ENCODE results near the gene FKTN. TPM values are rescaled to one million over a fixed set of nuclear protein-coding genes. Genes with fewer than 3 reads are reported as not detected.

FKTN gene
- total and polyA plus RNA-seq, 5 donors = 2.7 to 11.2 (median 7.9) TPM

GRCh38 chr9:105662184-105663104 is 104.5 kb downstream of the FKTN start, which contains the start of gene TAL2:
Gene TAL2 (plus strand): TSS chr9:105662457. CDS start chr9:105662497, 40 bp downstream.
- DNase-seq (no peak), ATAC-seq (no peak)
- no peak within 1 kb of the TSS for H3K27ac ChIP-seq (ENCODE audit: low read length)
- WGBS = 85% methylated on average over 12 of the region's 12 CpGs
- H3K4me1 ChIP-seq (ENCODE audit: control insufficient read depth, insufficient read depth, low read length) = no peaks in the 10 kb centered on the region
- no peak within 1 kb of the TSS for H3K4me3 ChIP-seq (ENCODE audit: low read length)
- H3K9me3 ChIP-seq (ENCODE audit: control insufficient read depth, low read length) = no peaks in the 10 kb centered on the region
- H3K27me3 ChIP-seq (ENCODE audit: control insufficient read depth, insufficient read depth) = no peaks in the 10 kb centered on the region
- intact Hi-C loops (cut with DNase I) = no loop called here

- Histone ChIP-seq H3K27me3 (ENCODE audit: control insufficient read depth, insufficient read depth) (no peaks in the 10 kb centered on the region), H3K9me3 (ENCODE audit: control insufficient read depth, low read length) (no peaks in the 10 kb centered on the region), H3K27ac (ENCODE audit: low read length) (no peak overlapping the region), H3K4me1 (ENCODE audit: control insufficient read depth, insufficient read depth, low read length) (no peaks in the 10 kb centered on the region), H3K4me3 (ENCODE audit: low read length) (no peak overlapping the region)
- DNase-seq (no peak), ATAC-seq (no peak)
- 81% methylated on average over 5 of the region's 5 CpGs for WGBS
- intact Hi-C loops (cut with DNase I) = no loop called here
Observed at GRCh38 chr9:105663914-105664313, 106.0 kb downstream of the FKTN start.

GRCh38 chr9:105667867-105668266 is 109.9 kb downstream of the FKTN start:
- intact Hi-C loops (cut with DNase I) = no loop called here
- Histone ChIP-seq H3K4me3 (ENCODE audit: low read length) (no peak overlapping the region), H3K9me3 (ENCODE audit: control insufficient read depth, low read length) (no peaks in the 10 kb centered on the region), H3K27ac (ENCODE audit: low read length) (no peak overlapping the region), H3K27me3 (ENCODE audit: control insufficient read depth, insufficient read depth) (no peaks in the 10 kb centered on the region), H3K4me1 (ENCODE audit: control insufficient read depth, insufficient read depth, low read length) (no peaks in the 10 kb centered on the region)
- ATAC-seq (no peak), DNase-seq (no peak)
- WGBS = 54% methylated on average over 4 of the region's 4 CpGs

- Histone ChIP-seq H3K27ac (ENCODE audit: low read length) (no peak overlapping the region), H3K9me3 (ENCODE audit: control insufficient read depth, low read length) (no peaks in the 10 kb centered on the region), H3K27me3 (ENCODE audit: control insufficient read depth, insufficient read depth) (no peaks in the 10 kb centered on the region), H3K4me1 (ENCODE audit: control insufficient read depth, insufficient read depth, low read length) (no peaks in the 10 kb centered on the region), H3K4me3 (ENCODE audit: low read length) (no peak overlapping the region)
- intact Hi-C loops (cut with DNase I) = no loop called here
- no peak for DNase-seq
- no peak for ATAC-seq
- 71% methylated on average over 3 of the region's 3 CpGs for WGBS
Observed at GRCh38 chr9:105670315-105670714, 112.4 kb downstream of the FKTN start.

- H3K4me1 ChIP-seq (ENCODE audit: control insufficient read depth, insufficient read depth, low read length) = no peaks in the 10 kb centered on the region
- ATAC-seq (no peak), DNase-seq (no peak)
- intact Hi-C loops (cut with DNase I) = no loop called here
- no peak overlapping the region for H3K4me3 ChIP-seq (ENCODE audit: low read length)
- H3K27me3 ChIP-seq (ENCODE audit: control insufficient read depth, insufficient read depth) = no peaks in the 10 kb centered on the region
- no peak overlapping the region for H3K27ac ChIP-seq (ENCODE audit: low read length)
- WGBS = 84% methylated on average over 3 of the region's 3 CpGs
- H3K9me3 ChIP-seq (ENCODE audit: control insufficient read depth, low read length) = no peaks in the 10 kb centered on the region
Observed at GRCh38 chr9:105670775-105671174, 112.8 kb downstream of the FKTN start.

- intact Hi-C loops (cut with DNase I) = no loop called here
- no peaks in the 10 kb centered on the region for H3K9me3 ChIP-seq (ENCODE audit: control insufficient read depth, low read length)
- no peak overlapping the region for H3K4me3 ChIP-seq (ENCODE audit: low read length)
- H3K27me3 ChIP-seq (ENCODE audit: control insufficient read depth, insufficient read depth) = no peaks in the 10 kb centered on the region
- H3K4me1 ChIP-seq (ENCODE audit: control insufficient read depth, insufficient read depth, low read length) = no peaks in the 10 kb centered on the region
- no peak overlapping the region for H3K27ac ChIP-seq (ENCODE audit: low read length)
- DNase-seq = no peak
- WGBS = 41% methylated on average over 3 of the region's 3 CpGs
- ATAC-seq = no peak
Observed at GRCh38 chr9:105672711-105673234, 114.8 kb downstream of the FKTN start.

GRCh38 chr9:105673850-105674387 is 116.0 kb downstream of the FKTN start:
- Histone ChIP-seq H3K27ac (ENCODE audit: low read length) (no peak overlapping the region), H3K4me1 (ENCODE audit: control insufficient read depth, insufficient read depth, low read length) (no peaks in the 10 kb centered on the region), H3K9me3 (ENCODE audit: control insufficient read depth, low read length) (no peaks in the 10 kb centered on the region), H3K4me3 (ENCODE audit: low read length) (no peak overlapping the region), H3K27me3 (ENCODE audit: control insufficient read depth, insufficient read depth) (no peaks in the 10 kb centered on the region)
- 75% methylated on average over 3 of the region's 3 CpGs for WGBS
- DNase-seq = no peak
- ATAC-seq = no peak
- intact Hi-C loops (cut with DNase I) = no loop called here

- H3K9me3 ChIP-seq (ENCODE audit: control insufficient read depth, low read length) = no peaks in the 10 kb centered on the region
- no peak overlapping the region for H3K27ac ChIP-seq (ENCODE audit: low read length)
- ATAC-seq (no peak), DNase-seq (no peak)
- no peak overlapping the region for H3K4me3 ChIP-seq (ENCODE audit: low read length)
- H3K27me3 ChIP-seq (ENCODE audit: control insufficient read depth, insufficient read depth) = no peaks in the 10 kb centered on the region
- WGBS = 42% methylated on average over 6 of the region's 6 CpGs
- intact Hi-C loops (cut with DNase I) = no loop called here
- H3K4me1 ChIP-seq (ENCODE audit: control insufficient read depth, insufficient read depth, low read length) = no peaks in the 10 kb centered on the region
Observed at GRCh38 chr9:105676351-105676923, 118.5 kb downstream of the FKTN start.

- ATAC-seq (no peak), DNase-seq (no peak)
- H3K27me3 ChIP-seq (ENCODE audit: control insufficient read depth, insufficient read depth) = no peaks in the 10 kb centered on the region
- intact Hi-C loops (cut with DNase I) = no loop called here
- 89% methylated on average over 1 of the region's 1 CpG for WGBS
- H3K27ac ChIP-seq (ENCODE audit: low read length) = no peak overlapping the region
- H3K4me3 ChIP-seq (ENCODE audit: low read length) = no peak overlapping the region
- H3K9me3 ChIP-seq (ENCODE audit: control insufficient read depth, low read length) = no peaks in the 10 kb centered on the region
- no peaks in the 10 kb centered on the region for H3K4me1 ChIP-seq (ENCODE audit: control insufficient read depth, insufficient read depth, low read length)
Observed at GRCh38 chr9:105678163-105678562, 120.2 kb downstream of the FKTN start.

- Histone ChIP-seq H3K4me3 (ENCODE audit: low read length) (no peak overlapping the region), H3K4me1 (ENCODE audit: control insufficient read depth, insufficient read depth, low read length) (no peaks in the 10 kb centered on the region), H3K27me3 (ENCODE audit: control insufficient read depth, insufficient read depth) (no peaks in the 10 kb centered on the region), H3K27ac (ENCODE audit: low read length) (no peak overlapping the region), H3K9me3 (ENCODE audit: control insufficient read depth, low read length) (no peaks in the 10 kb centered on the region)
- WGBS = 48% methylated on average over 1 of the region's 1 CpG
- ATAC-seq = no peak
- intact Hi-C loops (cut with DNase I) = no loop called here
- DNase-seq = no peak
Observed at GRCh38 chr9:105678781-105679180, 120.8 kb downstream of the FKTN start.

Data from right cardiac atrium (tissue), 5 donors.